ENCODE measurements around the gene AK8.

GRCh38 chr9:132681561-132681960 is 196.5 kb downstream of the AK8 start:
- no peak for TF ChIP-seq CTCF (conservative IDR thresholded peaks at IDR 0.05; ENCODE audit: low read depth, low read length)
- no peak for TF ChIP-seq RFX5 (IDR thresholded peaks at IDR 0.05; ENCODE audit: low read depth, low read length)
- TF ChIP-seq POLR2A (IDR thresholded peaks at IDR 0.05; ENCODE audit: low read depth, low read length) = no peak
- no peak for TF ChIP-seq MXI1 (IDR thresholded peaks at IDR 0.05; ENCODE audit: borderline replicate concordance, low read depth, low read length)
- no peak for TF ChIP-seq USF2 (IDR thresholded peaks at IDR 0.05; ENCODE audit: low read depth, low read length)
- no peak for TF ChIP-seq MAZ (IDR thresholded peaks at IDR 0.05; ENCODE audit: borderline replicate concordance, low read depth, low read length)
- no peak for TF ChIP-seq CEBPB (IDR thresholded peaks at IDR 0.05; ENCODE audit: low read depth, low read length)
- TF ChIP-seq SMC3 (IDR thresholded peaks at IDR 0.05; ENCODE audit: low read depth, low read length) = no peak
- no peak for TF ChIP-seq RCOR1 (IDR thresholded peaks at IDR 0.05; ENCODE audit: insufficient replicate concordance, low read length)
- TF ChIP-seq ELK1 (IDR thresholded peaks at IDR 0.05; ENCODE audit: borderline replicate concordance, low read depth, low read length) = no peak
- TF ChIP-seq NFE2L2 (IDR thresholded peaks at IDR 0.05; ENCODE audit: low read depth, low read length) = no peak
- TF ChIP-seq CHD1 (IDR thresholded peaks at IDR 0.05; ENCODE audit: low read depth, low read length) = no peak
- TF ChIP-seq BHLHE40 (IDR thresholded peaks at IDR 0.05; ENCODE audit: low read depth, low read length) = no peak
- no peak for TF ChIP-seq RAD21 (IDR thresholded peaks at IDR 0.05; ENCODE audit: low read length)

Measured in IMR-90 (cell line).